ENCODE results near the gene CDC42EP3.

- TF ChIP-seq CTCF (IDR thresholded peaks at IDR 0.05): no peak
- TF ChIP-seq POLR2A (IDR thresholded peaks at IDR 0.05): no peak
These were observed 17.6 kb downstream of the CDC42EP3 start for GRCh38 chr2:37653805-37654378.
